NCI-H82 (cell line): ENCODE results near the gene ADAMTSL1.
A peak's percentile ranks its signal among the peaks of the same experiment; 100 is the strongest.

Experiments
- DNase-seq: peaks from one replicate; lab custom pipeline; 2025; lab: John Stamatoyannopoulos, UW

Gene ADAMTSL1, protein sequence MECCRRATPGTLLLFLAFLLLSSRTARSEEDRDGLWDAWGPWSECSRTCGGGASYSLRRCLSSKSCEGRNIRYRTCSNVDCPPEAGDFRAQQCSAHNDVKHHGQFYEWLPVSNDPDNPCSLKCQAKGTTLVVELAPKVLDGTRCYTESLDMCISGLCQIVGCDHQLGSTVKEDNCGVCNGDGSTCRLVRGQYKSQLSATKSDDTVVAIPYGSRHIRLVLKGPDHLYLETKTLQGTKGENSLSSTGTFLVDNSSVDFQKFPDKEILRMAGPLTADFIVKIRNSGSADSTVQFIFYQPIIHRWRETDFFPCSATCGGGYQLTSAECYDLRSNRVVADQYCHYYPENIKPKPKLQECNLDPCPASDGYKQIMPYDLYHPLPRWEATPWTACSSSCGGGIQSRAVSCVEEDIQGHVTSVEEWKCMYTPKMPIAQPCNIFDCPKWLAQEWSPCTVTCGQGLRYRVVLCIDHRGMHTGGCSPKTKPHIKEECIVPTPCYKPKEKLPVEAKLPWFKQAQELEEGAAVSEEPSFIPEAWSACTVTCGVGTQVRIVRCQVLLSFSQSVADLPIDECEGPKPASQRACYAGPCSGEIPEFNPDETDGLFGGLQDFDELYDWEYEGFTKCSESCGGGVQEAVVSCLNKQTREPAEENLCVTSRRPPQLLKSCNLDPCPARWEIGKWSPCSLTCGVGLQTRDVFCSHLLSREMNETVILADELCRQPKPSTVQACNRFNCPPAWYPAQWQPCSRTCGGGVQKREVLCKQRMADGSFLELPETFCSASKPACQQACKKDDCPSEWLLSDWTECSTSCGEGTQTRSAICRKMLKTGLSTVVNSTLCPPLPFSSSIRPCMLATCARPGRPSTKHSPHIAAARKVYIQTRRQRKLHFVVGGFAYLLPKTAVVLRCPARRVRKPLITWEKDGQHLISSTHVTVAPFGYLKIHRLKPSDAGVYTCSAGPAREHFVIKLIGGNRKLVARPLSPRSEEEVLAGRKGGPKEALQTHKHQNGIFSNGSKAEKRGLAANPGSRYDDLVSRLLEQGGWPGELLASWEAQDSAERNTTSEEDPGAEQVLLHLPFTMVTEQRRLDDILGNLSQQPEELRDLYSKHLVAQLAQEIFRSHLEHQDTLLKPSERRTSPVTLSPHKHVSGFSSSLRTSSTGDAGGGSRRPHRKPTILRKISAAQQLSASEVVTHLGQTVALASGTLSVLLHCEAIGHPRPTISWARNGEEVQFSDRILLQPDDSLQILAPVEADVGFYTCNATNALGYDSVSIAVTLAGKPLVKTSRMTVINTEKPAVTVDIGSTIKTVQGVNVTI (N-terminal part only)

DNA sequence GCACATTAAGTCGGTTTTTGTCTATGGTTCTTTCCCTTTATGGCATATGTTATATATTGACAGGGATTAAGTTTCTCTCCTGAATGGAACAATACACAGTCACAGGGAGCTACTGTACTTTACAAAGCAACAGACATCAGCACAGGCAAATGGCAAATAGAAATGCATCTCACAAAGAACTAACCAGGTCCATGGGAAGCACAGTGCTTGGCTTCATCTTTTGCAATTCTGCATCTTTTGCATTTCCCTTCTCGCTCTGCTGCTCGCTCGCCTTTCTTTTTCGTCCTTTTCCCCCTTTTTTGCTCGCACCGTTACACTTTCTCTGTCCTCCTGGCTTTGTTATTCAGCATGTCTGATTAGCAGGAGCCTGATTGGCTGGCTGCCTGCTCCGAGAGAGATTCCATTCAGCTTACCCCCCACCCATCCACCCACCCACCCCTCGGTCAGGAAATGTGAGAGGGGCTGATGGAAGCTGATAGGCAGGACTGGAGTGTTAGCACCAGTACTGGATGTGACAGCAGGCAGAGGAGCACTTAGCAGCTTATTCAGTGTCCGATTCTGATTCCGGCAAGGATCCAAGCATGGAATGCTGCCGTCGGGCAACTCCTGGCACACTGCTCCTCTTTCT lies at the start of gene ADAMTSL1:
Gene ADAMTSL1, plus strand, starts transcription at position 502 of the 628 bp plus-strand sequence. Its CDS starts 80 bp downstream, at position 582.
- DNase-seq, result peak; percentile 88

DNA sequence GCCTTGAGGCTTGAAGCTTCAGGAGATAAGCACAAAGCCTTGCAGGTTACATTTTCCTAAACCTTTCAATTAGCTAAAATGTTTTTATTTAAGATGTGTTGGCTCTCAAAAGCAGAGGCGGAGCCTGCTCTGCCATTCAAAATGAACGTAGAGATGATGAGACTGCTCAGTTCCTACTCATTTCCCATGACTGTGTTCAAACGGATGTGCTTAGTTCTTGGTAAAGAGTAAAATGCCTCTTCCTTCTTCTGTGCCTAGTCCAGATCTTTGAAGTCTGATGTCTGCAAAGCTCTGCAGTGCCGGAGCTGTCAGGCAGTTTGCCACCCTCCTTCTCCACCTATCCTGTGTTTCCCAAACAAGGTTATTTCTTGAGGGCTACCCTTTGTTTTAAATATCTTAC lies 46.3 kb upstream of the ADAMTSL1 start:
- no peak for DNase-seq

DNA sequence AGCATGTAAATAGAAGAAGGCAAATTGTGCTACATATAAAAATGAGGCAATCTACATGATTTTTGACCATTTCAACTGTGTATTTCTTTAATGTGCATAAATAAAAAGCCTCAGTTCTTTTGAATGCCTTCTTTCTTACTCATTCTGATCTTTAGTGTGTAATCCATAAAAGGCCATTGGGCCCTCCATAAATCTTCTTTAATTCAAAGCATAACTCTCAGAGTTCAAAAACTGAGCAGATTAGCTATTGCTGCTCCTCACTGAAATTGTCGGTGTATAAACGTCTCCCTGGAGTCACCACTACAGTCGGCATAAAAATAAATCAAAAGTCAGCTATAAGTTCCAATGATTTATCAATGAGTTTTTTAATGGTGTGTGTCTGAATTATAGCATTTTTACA lies 45.3 kb upstream of the ADAMTSL1 start:
- DNase-seq, result no peak

DNA sequence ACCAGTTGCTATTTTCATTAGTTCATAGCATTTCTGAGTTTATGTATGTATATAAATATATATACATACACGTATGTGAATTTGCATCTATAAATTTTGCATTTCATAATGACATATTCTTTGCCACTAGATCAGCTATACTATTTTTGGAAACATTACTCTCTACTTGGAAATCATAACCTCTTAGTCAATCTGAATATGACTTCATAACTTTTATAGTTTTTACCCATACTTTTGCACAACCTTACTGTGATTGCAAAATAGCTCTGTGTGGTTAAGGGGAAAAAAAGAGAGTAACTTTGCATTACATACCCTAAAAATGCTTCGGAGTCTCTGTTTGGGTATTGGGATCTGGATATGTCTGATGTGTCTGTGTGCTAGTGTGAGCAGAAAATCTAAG lies 44.9 kb upstream of the ADAMTSL1 start:
- DNase-seq, result no peak

DNA sequence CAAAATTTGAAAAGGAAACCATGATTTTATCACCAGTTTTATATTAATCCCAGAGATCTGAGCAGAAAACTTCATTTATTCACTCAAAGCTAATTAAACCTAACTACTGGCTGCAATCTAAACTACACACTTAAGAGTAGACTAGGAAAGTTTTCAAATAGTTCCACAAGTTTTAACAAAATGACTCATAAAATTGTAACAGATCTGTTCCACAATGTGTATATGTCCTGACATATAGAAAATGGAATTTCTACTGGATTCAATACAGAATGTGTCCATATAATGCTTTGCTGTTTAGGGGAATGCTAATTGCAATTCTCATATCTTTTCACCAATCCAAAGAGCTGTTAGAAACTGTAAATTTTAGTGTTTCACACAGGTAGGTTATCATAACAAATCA lies 40.3 kb upstream of the ADAMTSL1 start:
- no peak for DNase-seq

DNA sequence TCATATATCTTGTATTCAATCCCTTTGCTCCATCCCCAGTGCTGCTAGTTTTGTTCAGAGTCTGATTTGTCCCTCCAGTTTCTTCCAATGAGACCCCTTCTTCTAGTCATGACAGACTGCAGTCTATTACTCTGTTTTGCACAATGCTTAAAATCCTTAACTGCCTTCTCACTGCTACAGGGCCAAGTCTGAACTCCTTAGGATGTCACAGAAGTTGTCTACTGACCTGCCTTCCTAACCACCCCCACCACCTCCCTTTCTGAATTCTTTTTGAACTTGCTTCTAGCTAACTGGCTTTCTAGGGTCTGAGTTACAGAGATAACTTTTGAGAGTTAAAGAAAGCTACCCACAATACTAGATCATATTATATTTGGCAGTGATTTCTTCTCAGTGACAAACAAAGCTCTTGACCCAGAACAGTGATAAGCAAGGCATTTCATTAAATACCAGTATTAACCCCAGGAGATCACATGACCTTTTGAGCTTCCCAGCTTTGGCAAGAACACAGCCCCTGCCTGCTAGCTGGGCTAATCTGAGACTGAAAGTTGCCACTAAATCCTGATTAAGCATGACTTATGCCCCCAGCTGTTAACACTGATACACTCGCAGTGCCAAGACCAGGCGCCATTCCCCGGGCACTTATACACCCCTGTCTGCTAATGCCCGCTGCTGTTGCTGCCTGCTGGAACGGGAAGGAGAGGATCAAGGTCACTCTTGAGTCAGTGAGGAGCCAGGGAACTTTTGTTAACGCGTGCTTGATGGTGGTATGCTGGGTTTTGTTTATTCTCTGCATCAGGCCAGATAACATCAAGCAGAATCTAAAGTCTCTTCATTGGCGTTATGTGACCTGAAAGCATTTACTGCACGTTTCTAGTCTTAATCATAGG lies 36.4 kb upstream of the ADAMTSL1 start:
- peak; percentile 94 for DNase-seq

DNA sequence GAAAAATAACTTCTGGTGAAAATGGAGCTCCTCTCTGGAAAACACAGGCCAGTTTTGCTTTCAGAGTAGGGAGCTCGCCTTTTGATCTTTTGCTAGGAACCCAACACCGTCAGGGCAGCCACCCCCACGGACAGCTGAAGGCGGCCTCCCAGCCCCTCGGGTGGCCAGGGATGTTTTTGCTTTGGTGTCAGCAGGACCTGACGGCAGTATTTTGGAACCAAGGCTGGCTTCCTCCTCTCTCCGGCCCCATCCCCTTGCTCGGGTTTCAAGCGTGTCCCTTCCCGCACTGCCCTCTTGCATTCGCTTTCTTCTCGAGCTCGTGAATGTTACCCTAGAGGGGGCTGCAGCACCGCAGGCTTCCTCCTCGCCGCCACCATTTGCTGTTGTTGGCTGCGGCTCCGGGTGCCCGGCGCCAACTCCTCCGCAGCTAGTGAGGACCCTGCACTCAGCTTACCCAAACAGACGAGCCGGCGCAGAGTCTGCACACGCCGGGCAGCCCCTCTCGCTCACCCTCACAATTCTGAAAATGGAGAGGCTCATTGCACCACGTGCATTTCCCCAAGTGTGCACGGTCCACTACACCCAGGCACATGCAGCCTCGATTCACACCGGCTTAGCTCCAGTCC lies 35.5 kb upstream of the ADAMTSL1 start:
- DNase-seq, result peak; percentile 2

DNA sequence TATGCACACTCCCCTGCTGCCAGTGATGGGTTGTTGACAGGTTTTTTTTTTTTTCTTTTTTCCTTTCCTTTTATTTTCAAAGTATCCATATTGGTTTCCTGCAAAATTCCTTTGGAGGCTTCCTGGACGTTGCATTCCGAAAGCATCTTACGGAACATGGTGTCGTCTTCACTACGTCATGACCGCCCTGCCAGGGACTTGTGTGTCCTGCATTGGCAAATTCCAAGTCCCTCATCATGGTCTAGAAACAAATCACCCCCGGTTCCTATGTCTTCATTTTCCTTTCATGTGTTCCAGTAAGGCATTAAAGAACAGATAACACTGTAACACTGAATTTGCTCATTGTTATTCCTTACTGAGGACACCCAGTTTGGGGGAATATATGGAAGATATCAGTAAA lies 35.0 kb upstream of the ADAMTSL1 start:
- DNase-seq, result no peak

DNA sequence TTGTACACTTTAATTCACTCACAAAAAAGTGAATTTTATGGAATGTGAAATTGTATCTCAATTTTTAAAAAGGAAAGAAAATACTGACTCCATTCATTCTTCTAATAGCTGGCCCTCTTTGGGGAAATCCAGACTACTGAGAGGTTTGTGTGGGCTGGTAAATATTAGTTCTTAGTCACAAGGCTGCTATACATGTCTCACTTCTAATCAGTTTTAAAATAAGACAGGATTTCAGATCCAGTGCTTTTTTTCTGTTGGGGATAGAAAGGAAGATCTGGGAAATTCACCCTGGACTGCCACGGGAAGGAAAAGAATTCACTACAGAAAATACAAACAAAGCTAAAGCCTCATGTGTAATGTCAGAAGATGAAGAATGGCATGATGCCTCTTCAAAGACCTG lies 32.7 kb upstream of the ADAMTSL1 start:
- no peak for DNase-seq

DNA sequence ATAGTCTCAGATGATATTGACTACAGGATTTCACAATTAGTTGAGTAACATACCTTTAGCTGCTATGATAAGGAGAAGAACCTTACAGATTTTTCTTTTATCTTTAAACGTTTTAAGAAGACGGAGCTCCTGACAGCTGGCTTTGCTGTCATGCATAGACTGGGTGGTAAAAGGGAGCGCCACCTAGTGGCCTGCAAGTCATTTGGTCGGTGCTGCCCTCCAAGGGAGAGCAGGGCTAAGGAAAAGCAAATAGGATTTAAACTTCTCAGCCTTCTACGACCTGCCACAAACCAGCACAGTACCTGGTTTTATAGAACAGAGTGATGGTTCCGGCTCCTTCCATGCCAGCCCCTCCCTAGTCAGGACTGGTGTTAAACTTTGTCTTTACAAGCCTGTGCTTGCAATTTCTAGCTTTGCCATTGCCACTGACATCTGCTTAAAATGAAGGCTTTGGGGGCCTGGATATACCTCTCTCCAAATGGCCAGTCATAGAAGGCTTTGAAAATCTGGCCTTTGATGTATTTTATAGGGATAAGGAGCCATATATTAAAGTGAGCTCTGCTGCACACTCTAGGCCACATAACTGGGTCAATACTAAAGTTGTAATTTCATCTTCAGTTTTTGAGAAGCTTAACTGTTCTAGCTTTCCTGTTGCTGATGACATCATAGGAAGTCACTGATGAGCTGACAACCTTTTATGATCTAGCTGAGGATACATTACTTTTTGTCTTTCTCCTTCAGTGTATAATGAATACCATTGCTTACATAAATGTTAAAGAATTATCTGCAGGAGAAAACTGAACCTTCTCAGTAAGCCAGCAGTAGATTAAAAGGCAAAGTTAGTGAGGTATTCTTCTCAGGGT lies 31.1 kb upstream of the ADAMTSL1 start:
- peak; percentile 86 for DNase-seq

DNA sequence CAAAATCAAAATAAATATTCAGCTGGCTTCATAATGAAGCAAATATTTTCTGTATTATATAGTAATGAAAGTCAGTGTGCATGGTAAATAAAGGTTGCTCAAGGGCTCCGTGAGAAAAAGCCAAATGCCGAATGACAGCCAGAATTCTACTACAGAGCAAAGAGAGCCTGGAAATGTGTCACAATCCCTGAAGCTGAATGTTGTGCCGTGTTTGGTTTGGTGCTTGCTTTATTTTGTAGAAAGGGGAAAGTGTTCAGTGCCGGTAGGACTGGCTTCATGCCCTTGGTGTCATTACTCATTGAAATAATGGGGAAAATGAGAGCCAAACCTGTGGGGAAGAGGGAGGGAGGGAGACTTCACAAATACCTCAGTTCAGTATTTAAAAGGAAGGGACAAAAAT lies 26.8 kb upstream of the ADAMTSL1 start:
- DNase-seq, result no peak

DNA sequence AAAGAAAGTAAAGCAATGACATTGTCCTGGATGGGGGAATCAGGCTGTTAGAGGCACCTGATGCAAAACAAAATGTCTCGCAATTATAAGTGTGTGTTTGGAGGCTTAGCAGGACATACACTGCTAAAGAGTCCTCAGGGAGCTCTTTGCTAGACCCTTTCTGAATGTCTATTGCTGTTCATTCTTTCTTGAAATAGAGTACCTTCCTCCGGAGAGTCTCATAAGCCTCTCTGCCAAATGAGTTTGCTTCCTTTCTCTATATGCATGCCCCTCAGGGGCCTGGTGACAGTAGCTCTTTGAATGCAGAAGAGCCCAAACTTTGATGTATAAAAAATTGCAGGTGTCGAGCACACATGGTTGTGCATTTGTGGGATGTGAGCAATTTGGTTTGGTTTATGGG lies 26.4 kb upstream of the ADAMTSL1 start:
- DNase-seq, result no peak

DNA sequence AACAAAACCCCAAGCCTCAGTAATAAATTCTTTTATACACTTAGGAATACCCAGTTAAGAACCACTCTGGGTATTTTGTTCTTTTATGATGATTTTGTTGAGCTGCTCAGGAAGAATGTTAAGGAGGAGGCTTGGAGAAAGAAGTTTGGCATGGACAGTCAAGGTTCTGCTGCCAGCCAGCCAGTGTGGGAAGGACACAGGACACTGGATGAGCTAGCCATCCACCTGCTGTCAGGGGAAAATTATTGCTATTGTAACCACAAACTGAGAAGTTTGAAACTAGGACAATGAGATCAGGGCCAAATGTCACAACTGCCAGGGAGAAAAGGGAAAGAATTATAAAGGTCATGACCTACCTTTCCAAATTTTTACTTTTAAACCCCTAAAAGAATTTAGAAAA lies 25.9 kb upstream of the ADAMTSL1 start:
- no peak for DNase-seq

DNA sequence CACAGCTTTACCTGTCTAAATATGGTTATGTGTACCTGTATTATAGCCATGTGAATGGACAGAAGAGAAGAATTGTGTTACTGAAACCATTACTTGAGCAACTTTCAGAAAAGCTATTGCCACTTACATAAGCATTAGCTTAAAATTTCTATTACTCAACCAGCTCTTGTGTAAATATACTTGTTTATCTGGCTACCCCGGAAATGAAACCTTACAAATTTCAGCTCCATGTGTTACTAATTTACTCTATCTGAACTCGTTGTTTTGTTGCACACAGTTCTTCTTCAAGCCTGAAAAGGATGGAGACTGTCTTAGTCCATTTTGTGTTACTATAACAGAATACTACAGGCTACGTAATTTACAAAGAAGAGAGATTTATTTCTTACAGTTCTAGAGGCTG lies 22.5 kb upstream of the ADAMTSL1 start:
- no peak for DNase-seq

DNA sequence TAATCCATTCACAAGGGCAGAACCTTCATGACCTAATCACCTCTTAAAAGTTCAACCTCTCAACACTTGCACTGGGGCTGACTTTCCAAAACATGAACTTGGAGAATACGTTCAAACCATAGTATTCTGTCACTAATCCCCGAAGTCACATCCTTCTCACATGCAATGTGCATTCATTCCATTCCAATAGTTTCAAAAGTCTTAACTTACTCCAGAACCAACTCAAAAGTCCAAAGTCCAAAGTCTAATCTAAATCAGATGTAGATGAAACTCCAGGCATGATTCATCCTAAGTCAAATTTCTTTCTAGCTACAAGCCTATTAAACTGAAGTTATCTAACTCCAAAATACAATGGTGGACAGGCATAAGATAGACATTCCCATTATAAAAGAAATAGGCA lies 21.7 kb upstream of the ADAMTSL1 start:
- no peak for DNase-seq

DNA sequence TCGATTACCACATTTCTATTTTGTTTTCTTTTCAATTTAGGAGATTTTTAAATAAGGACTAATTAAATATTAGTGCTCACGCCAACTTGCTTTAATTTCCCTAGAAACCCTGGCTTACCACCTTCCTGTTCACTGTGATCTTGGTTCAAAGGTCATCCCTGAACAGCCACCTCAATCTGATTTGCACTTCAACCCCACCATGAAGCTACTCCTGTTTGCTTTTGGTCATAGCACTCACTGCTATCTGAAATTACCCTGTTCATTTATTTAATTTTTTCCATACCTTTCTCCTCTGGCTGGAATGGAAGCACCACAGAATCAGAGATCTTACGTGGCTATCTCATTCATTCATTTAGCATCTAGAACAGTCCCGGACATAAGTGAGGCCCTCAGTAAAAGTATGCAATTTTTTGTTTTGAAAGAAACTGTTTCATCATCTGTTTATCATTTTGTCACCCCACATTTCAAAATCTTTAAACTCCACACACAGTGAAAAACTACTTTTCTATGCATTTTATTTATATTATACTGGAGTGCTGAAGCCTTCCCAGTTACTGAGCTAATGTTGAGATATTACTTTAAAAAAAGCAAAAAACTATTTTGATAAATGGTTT lies 17.2 kb upstream of the ADAMTSL1 start:
- no peak for DNase-seq

DNA sequence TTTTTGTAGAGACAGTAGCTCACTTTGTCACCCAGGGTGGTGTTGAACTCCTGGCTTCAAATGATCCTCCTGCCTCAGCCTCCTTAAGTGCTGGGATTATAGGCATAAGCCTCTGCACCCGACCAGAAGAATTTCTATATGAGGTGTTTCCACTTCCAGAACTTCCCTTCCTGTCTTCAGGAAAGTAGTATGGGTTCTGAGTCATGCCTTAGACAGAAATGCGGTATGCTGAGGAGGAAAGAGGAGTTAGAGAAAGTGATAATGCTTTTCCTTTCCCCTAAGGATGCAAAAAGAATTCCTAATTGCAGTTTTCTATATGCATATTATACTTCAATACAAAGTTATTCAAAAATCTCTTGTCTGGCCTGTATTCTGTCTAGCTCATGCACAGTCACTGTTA lies 16.4 kb upstream of the ADAMTSL1 start:
- DNase-seq, result no peak

DNA sequence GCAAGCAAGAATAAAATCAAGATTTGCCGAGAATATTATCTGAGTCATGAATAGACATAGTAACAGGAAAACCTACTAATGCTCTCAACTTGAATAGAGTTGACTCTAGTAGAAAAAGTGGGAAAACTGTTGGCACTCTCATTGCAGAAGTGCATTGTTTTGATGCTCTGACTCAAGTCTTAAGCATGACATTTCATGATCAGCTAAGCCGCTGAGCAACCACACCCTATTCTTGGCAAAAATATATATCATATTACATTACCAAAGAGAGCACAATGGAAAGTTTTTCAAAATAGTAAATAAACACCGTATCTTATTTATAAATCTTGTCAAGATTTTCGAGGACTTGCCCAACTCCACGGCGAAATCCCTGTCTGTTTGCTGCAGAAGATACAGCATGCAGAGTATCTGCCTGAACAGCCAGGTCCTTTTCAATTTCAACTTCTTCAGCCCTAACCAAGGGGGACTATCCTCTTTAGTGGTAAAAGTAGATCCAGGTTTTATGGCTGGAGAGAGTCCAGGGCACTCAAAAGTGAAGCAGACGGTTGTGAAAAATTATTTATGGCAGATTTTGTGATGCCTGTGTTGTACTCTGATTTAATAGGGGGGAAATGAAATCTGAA lies 13.9 kb upstream of the ADAMTSL1 start:
- DNase-seq, result no peak
